RWPE2 (cell line): ENCODE data around the gene STRBP.

ENCODE experiments used
- ATAC-seq: fragments of 200-7000 bp; cut with Tn5 transposase; 3 replicates; pipeline ENCODE4 v1.9.1; 2021; ENCODE audit warnings: low read depth
- DNase-seq: peaks from one replicate; pipeline ENCODE4 v3.0.0-alpha.2; 2020; ENCODE audit warnings: low spot score
- H3K27ac ChIP-seq: fragments of 450-650 bp; 2 replicates; pipeline ENCODE4 v1.5.1; 2017; ENCODE audit warnings: mild to moderate bottlenecking; ENCODE audit not compliant: poor library complexity, severe bottlenecking
- H3K27me3 ChIP-seq: fragments of 250-450 bp; sonication (Bioruptor Pico); 2 replicates; pipeline ENCODE4 v1.5.1; 2021; ENCODE audit warnings: mild to moderate bottlenecking, moderate library complexity; ENCODE audit not compliant: insufficient read depth, poor library complexity, severe bottlenecking
- H3K36me3 ChIP-seq: fragments of 250-450 bp; sonication (Bioruptor Pico); 2 replicates; pipeline ENCODE4 v1.5.1; 2020; ENCODE audit warnings: low read depth, mild to moderate bottlenecking, moderate library complexity
- H3K4me1 ChIP-seq: fragments of 250-450 bp; sonication (Bioruptor Pico); 2 replicates; pipeline ENCODE4 v1.5.1; 2021; ENCODE audit warnings: mild to moderate bottlenecking, moderate library complexity; ENCODE audit not compliant: insufficient read depth, poor library complexity, severe bottlenecking
- H3K4me3 ChIP-seq: fragments of 250-450 bp; sonication (Bioruptor Pico); 2 replicates; pipeline ENCODE4 v1.5.1; 2021; ENCODE audit warnings: mild to moderate bottlenecking, moderate library complexity; ENCODE audit not compliant: severe bottlenecking
- H3K9me3 ChIP-seq: fragments of 250-450 bp; sonication (Bioruptor Pico); 2 replicates; pipeline ENCODE4 v1.5.1; 2021; ENCODE audit warnings: mild to moderate bottlenecking, moderate library complexity; ENCODE audit not compliant: severe bottlenecking
- TF ChIP-seq, protein P1 (sequence below): fragments of 450-650 bp; IDR thresholded peaks from one replicate; pipeline ENCODE4 v1.5.1; 2017; ENCODE audit warnings: mild to moderate bottlenecking, moderate library complexity; ENCODE audit not compliant: poor library complexity, severe bottlenecking

The STRBP gene

GRCh38 chr9:123138163-123138562, 130.2 kb downstream of the STRBP start:
- TF ChIP-seq, protein P1, sequence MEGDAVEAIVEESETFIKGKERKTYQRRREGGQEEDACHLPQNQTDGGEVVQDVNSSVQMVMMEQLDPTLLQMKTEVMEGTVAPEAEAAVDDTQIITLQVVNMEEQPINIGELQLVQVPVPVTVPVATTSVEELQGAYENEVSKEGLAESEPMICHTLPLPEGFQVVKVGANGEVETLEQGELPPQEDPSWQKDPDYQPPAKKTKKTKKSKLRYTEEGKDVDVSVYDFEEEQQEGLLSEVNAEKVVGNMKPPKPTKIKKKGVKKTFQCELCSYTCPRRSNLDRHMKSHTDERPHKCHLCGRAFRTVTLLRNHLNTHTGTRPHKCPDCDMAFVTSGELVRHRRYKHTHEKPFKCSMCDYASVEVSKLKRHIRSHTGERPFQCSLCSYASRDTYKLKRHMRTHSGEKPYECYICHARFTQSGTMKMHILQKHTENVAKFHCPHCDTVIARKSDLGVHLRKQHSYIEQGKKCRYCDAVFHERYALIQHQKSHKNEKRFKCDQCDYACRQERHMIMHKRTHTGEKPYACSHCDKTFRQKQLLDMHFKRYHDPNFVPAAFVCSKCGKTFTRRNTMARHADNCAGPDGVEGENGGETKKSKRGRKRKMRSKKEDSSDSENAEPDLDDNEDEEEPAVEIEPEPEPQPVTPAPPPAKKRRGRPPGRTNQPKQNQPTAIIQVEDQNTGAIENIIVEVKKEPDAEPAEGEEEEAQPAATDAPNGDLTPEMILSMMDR, result no peak
- no peaks in the 10 kb centered on the region for H3K9me3 ChIP-seq
- no peaks in the 10 kb centered on the region for H3K4me1 ChIP-seq
- no peak for DNase-seq
- ATAC-seq, result no peak
- H3K36me3 ChIP-seq, result 0 out of 2 replicates have a peak, but pooled peaks cover 2% of the 10 kb centered on the region
- H3K27ac ChIP-seq, result no peak overlapping the region
- no peaks in the 10 kb centered on the region for H3K27me3 ChIP-seq
- H3K4me3 ChIP-seq, result no peak overlapping the region

- Histone ChIP-seq H3K27me3 (no peaks in the 10 kb centered on the region), H3K9me3 (no peaks in the 10 kb centered on the region), H3K4me1 (no peaks in the 10 kb centered on the region), H3K27ac (no peak overlapping the region), H3K36me3 (0 out of 2 replicates have a peak, but pooled peaks cover 2% of the 10 kb centered on the region), H3K4me3 (no peak overlapping the region)
- ATAC-seq (no peak), DNase-seq (no peak)
- TF ChIP-seq, protein P1, result no peak
Observed at GRCh38 chr9:123135430-123135829, 133.0 kb downstream of the STRBP start.

GRCh38 chr9:123132696-123133095, 135.7 kb downstream of the STRBP start:
- H3K4me1 ChIP-seq, result no peaks in the 10 kb centered on the region
- 0 out of 2 replicates have a peak, but pooled peaks cover 2% of the 10 kb centered on the region for H3K36me3 ChIP-seq
- no peak overlapping the region for H3K27ac ChIP-seq

DNA sequence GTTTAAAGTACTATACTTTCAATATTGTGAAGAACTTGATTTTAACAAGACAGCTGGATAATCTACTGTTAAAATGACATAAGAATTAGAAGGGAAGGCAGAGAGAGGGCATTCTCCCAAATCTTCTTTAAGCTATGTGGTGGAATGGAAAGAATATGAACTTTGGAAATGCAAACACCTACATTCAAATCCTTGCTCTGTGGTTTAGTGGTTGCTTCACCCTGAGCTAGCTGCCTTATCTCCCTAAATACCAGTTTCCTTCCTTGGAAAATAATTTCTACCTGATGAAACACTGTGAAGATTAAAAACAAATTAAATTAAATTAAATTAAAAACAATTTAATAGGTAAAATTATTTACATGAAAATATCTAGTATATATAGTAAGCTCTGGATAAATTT, 136.4 kb downstream of the STRBP start:
- 0 out of 2 replicates have a peak, but pooled peaks cover 2% of the 10 kb centered on the region for H3K36me3 ChIP-seq
- no peak overlapping the region for H3K4me3 ChIP-seq
- no peaks in the 10 kb centered on the region for H3K4me1 ChIP-seq
- TF ChIP-seq, protein P1, result no peak
- no peak overlapping the region for H3K27ac ChIP-seq
- DNase-seq, result no peak
- H3K27me3 ChIP-seq, result no peaks in the 10 kb centered on the region
- no peaks in the 10 kb centered on the region for H3K9me3 ChIP-seq
- no peak for ATAC-seq

More at GRCh38 chr9:123132696-123133095, 135.7 kb downstream of the STRBP start:
- no peaks in the 10 kb centered on the region for H3K27me3 ChIP-seq
- TF ChIP-seq, protein P1, result no peak
- ATAC-seq (no peak), DNase-seq (no peak)
- H3K9me3 ChIP-seq, result no peaks in the 10 kb centered on the region
- H3K4me3 ChIP-seq, result no peak overlapping the region

GRCh38 chr9:123131258-123131657, 137.1 kb downstream of the STRBP start:
- H3K36me3 ChIP-seq, result 0 out of 2 replicates have a peak, but pooled peaks cover 2% of the 10 kb centered on the region
- H3K27ac ChIP-seq, result no peak overlapping the region
- DNase-seq (no peak), ATAC-seq (peak; percentile 44)
- no peaks in the 10 kb centered on the region for H3K9me3 ChIP-seq
- H3K4me1 ChIP-seq, result no peaks in the 10 kb centered on the region
- no peak overlapping the region for H3K4me3 ChIP-seq
- TF ChIP-seq, protein P1, result no peak
- no peaks in the 10 kb centered on the region for H3K27me3 ChIP-seq
